Activated B cell treated with CpG ODN at 0.5 μM for 24 hours (primary cell): ENCODE measurements around the gene MAP3K14. TPM values are rescaled to one million over a fixed set of nuclear protein-coding genes. Genes with fewer than 3 reads are reported as not detected.
"Not testable (repeated sequence)": the region's sequence is repeated elsewhere in the genome, so short reads cannot be mapped to it uniquely, and the experiment has no call there.

Experiments
- ATAC-seq: fragments of 200-7000 bp; cut with Tn5 transposase; one replicate; pipeline ENCODE4 v1.10.0; 2021; ENCODE audit warnings: low read depth, mild to moderate bottlenecking, moderate library complexity
- CTCF ChIA-PET: fragments of 350-600 bp; sonication (Branson Sonifier 250); formaldehyde crosslinking; loops from one replicate; lab custom pipeline; 2021; ENCODE audit warnings: antibody characterized with exemption; lab: Charles Lee
- POLR2A ChIA-PET: fragments of 350-600 bp; sonication (Branson Sonifier 250); formaldehyde crosslinking; loops from one replicate; lab custom pipeline; 2021; ENCODE audit warnings: antibody characterized with exemption; lab: Charles Lee
- DNase-seq: peaks from one replicate; pipeline ENCODE4 v3.0.0; 2022
- H3K27ac Mint-ChIP-seq: one replicate; pipeline ENCODE4 v1.8.0; 2020; ENCODE audit warnings: mixed read lengths
- H3K27me3 Mint-ChIP-seq: one replicate; pipeline ENCODE4 v1.8.0; 2021; ENCODE audit warnings: mixed read lengths
- H3K36me3 Mint-ChIP-seq: one replicate; pipeline ENCODE4 v1.8.0; 2021; ENCODE audit warnings: low read depth, mixed read lengths
- H3K4me1 Mint-ChIP-seq: one replicate; pipeline ENCODE4 v1.8.0; 2021; ENCODE audit warnings: mixed read lengths
- H3K4me3 Mint-ChIP-seq: one replicate; pipeline ENCODE4 v1.8.0; 2020; ENCODE audit warnings: mild to moderate bottlenecking, mixed read lengths
- H3K9me3 Mint-ChIP-seq: one replicate; pipeline ENCODE4 v1.8.0; 2020; ENCODE audit warnings: mixed read lengths
- CTCF ChIP-seq: fragments of 200-600 bp; IDR thresholded peaks from one replicate; pipeline ENCODE4 v1.8.0; 2022; ENCODE audit warnings: antibody characterized with exemption, mild to moderate bottlenecking
- intact Hi-C: fragments of 100-400 bp; cut with micrococcal nuclease; formaldehyde crosslinking; loops from one replicate; pipeline ENCODE4 v1.15.1; 2024
- total RNA-seq: library from RNA; stranded (reverse); gene quantifications from 2 replicates; pipeline ENCODE4 v1.2.3, GENCODE V29; 2022

The MAP3K14 gene
- total RNA-seq, 1 donor from 2014 or later, result 88.6 TPM

- no peak for DNase-seq
- Mint-ChIP-seq H3K4me1 (peaks cover 9% of the 10 kb centered on the region), H3K9me3 (no peaks in the 10 kb centered on the region), H3K4me3 (no peak overlapping the region), H3K36me3 (no peaks in the 10 kb centered on the region), H3K27me3 (no peaks in the 10 kb centered on the region), H3K27ac (no peak overlapping the region)
- ATAC-seq, result no peak
- POLR2A ChIA-PET, result interaction anchor here (1.2 to 2.2 kb wide), 2 partner anchors 9 to 19 kb away, joined by 6 to 9 read pairs; no protein-coding TSS in a partner anchor
- CTCF ChIA-PET, result interaction anchor here (1.1 to 5.2 kb wide), 3 partner anchors 20 to 129 kb away, joined by 3 to 13 read pairs (median 8); no protein-coding TSS in a partner anchor
- no peak for TF ChIP-seq CTCF
- intact Hi-C loops, result no loop called here
Observed at GRCh38 chr17:45257115-45257514, 59.7 kb downstream of the MAP3K14 start.

- POLR2A ChIA-PET, result interaction anchor here (0.7 to 2.2 kb wide), 3 partner anchors 8 to 109 kb away, joined by 3 to 6 read pairs (median 3); partner anchors contain the start of gene HEXIM1
- no peaks in the 10 kb centered on the region for H3K36me3 Mint-ChIP-seq
Observed at GRCh38 chr17:45256114-45256966, 60.5 kb downstream of the MAP3K14 start.

GRCh38 chr17:45255358-45255757 is 61.5 kb downstream of the MAP3K14 start:
- peaks cover 4% of the 10 kb centered on the region for H3K36me3 Mint-ChIP-seq
- POLR2A ChIA-PET, result interaction anchor here (0.6 to 1.0 kb wide), 4 partner anchors 29 to 152 kb away, joined by 3 to 17 read pairs (median 3); partner anchors contain the start of gene HEXIM1
- CTCF ChIA-PET, result interaction anchor here (1.0 to 1.9 kb wide), 3 partner anchors 19 to 37 kb away, joined by 4 to 8 read pairs (median 5); no protein-coding TSS in a partner anchor
- DNase-seq (no peak), ATAC-seq (no peak)
- peaks cover 1% of the 10 kb centered on the region for H3K4me1 Mint-ChIP-seq
- H3K27me3 Mint-ChIP-seq, result no peaks in the 10 kb centered on the region
- no peak for TF ChIP-seq CTCF
- H3K9me3 Mint-ChIP-seq, result no peaks in the 10 kb centered on the region
- no peak overlapping the region for H3K27ac Mint-ChIP-seq
- intact Hi-C loops, result no loop called here
- no peak overlapping the region for H3K4me3 Mint-ChIP-seq

More at GRCh38 chr17:45256114-45256966, 60.5 kb downstream of the MAP3K14 start:
- no peak overlapping the region for H3K27ac Mint-ChIP-seq
- DNase-seq, result no peak
- CTCF ChIA-PET, result interaction anchor here (1.1 to 5.2 kb wide), 4 partner anchors 21 to 129 kb away, joined by 3 to 13 read pairs (median 6); no protein-coding TSS in a partner anchor
- no peak for TF ChIP-seq CTCF
- H3K4me3 Mint-ChIP-seq, result no peak overlapping the region
- intact Hi-C loops, result no loop called here
- H3K27me3 Mint-ChIP-seq, result no peaks in the 10 kb centered on the region
- no peaks in the 10 kb centered on the region for H3K9me3 Mint-ChIP-seq
- ATAC-seq, result no peak
- H3K4me1 Mint-ChIP-seq, result peaks cover 6% of the 10 kb centered on the region

- H3K4me3 Mint-ChIP-seq, result no peak overlapping the region
- H3K27ac Mint-ChIP-seq, result no peak overlapping the region
- H3K9me3 Mint-ChIP-seq, result no peaks in the 10 kb centered on the region
- ATAC-seq, result no peak
- no peak for DNase-seq
- POLR2A ChIA-PET, result interaction anchor here (0.8 kb wide), 1 partner anchor 28 kb away, joined by 3 read pairs; no protein-coding TSS in a partner anchor
- H3K27me3 Mint-ChIP-seq, result no peaks in the 10 kb centered on the region
- CTCF ChIA-PET, result no interaction called here
- H3K4me1 Mint-ChIP-seq, result peaks cover 9% of the 10 kb centered on the region
- peaks cover 9% of the 10 kb centered on the region for H3K36me3 Mint-ChIP-seq
- intact Hi-C loops, result no loop called here
- no peak for TF ChIP-seq CTCF
Observed at GRCh38 chr17:45253879-45254278, 62.9 kb downstream of the MAP3K14 start.

GRCh38 chr17:45253237-45253636 is 63.6 kb downstream of the MAP3K14 start:
- H3K27me3 Mint-ChIP-seq, H3K9me3 Mint-ChIP-seq, intact Hi-C loops, H3K4me3 Mint-ChIP-seq, DNase-seq, H3K27ac Mint-ChIP-seq, ATAC-seq, CTCF ChIA-PET: not testable (repeated sequence)
- POLR2A ChIA-PET, result interaction anchor here (0.5 to 0.6 kb wide), 2 partner anchors 22 to 50 kb away, joined by 3 read pairs; no protein-coding TSS in a partner anchor
- Mint-ChIP-seq H3K36me3 (peaks cover 10% of the 10 kb centered on the region), H3K4me1 (peaks cover 16% of the 10 kb centered on the region)
